CD4-positive, alpha-beta T cell treated with Interleukin-6 for 4 hours (primary cell): ENCODE results near the gene NDUFAF2.
A peak's percentile ranks its signal among the peaks of the same experiment; 100 is the strongest.
"Not testable (repeated sequence)": the region's sequence is repeated elsewhere in the genome, so short reads cannot be mapped to it uniquely, and the experiment has no call there.

Source experiments
- DNase-seq: peaks from one replicate; pipeline ENCODE4 v3.0.0-alpha.2; 2020; ENCODE audit warnings: mixed read lengths

Gene NDUFAF2, protein sequence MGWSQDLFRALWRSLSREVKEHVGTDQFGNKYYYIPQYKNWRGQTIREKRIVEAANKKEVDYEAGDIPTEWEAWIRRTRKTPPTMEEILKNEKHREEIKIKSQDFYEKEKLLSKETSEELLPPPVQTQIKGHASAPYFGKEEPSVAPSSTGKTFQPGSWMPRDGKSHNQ

GRCh38 chr5:60944904-60945812, at the start of gene NDUFAF2, which contains the start of gene ERCC8:
Gene NDUFAF2, plus strand, starts transcription at chr5:60945205. Its CDS starts 51 bp downstream, at chr5:60945256.
Gene ERCC8, minus strand, starts transcription at chr5:60945070. Its CDS starts 62 bp downstream, at chr5:60945008.
- peak; percentile 86 for DNase-seq

DNA sequence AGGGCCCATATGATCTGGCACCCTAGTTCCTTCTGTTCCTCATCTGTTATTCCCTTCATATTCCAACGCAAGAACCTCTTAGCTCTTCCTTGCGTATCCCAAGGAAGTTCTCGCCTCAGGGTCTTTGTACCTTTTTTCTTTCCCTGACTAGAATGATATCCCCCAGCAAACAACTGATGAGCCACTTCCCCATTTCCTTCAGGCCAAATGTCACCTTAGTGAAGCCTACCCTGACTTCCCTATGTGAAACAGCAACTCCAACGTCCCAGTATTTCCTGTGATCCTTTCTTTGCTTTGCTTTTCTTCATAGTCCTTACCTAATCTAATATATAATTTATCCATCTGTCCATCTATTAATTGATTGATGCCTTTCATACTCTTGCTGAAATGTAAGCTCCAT, 48.0 kb upstream of the NDUFAF2 start:
- no peak for DNase-seq

- no peak for DNase-seq
These were observed 41.6 kb upstream of the NDUFAF2 start for GRCh38 chr5:60903356-60903755.

DNA sequence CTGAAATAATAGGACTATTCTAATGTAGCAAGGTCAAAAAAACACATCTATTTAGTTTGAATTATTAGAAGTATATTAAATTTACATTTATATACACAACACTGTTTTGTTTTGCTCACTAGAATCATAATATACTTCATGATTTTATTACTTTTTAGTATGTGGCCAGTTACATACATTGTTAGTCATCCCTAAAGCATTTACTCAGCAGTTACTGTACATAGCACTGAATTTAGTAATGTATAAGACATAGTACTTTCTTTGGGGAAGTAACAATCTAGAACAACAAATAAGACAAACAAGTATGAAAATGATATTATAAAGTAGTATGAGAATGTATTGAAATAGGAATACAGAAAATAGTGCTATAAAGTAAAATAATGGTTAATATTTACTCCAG, 28.4 kb upstream of the NDUFAF2 start:
- DNase-seq, result no peak

GRCh38 chr5:60918466-60918865, 26.5 kb upstream of the NDUFAF2 start:
- no peak for DNase-seq

DNA sequence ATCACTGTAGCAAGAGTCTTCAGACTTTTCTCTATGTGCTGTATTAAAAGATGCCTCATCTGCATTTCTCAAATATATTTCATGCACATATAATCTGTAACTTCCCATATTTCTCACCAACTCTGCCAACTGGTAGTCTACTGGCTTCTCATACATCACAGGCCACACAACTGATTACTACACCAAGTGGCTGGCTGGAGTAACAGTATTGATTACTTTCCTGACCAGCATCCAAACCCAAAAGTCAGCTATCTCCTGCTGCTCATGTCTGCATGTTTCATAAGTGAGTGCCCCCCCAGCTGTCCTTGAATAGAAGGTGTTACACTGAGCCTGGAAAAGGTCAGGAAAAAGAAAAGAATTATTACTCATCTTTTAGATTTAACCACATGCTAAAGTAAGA, 17.6 kb upstream of the NDUFAF2 start:
- DNase-seq, result no peak

GRCh38 chr5:60929024-60929423, 16.0 kb upstream of the NDUFAF2 start:
- DNase-seq, result no peak

DNA sequence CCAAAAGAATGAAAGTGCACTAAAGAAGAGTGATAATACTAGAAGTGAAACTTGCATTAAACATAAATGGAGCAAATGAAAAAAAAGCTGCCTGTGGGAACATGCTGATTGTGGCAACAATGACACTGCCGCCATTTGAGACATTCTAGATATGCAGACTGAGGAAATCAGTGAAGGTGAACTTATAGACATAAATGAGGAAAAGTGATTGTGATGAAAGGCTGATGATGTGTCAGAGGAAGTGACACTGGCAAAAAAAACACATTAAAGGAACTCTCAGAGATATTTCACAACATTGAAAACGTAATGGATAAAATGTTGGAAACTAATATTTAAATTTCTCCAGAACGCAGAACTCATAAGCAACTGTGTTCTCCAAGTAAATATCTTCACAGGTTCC, 1.4 kb upstream of the NDUFAF2 start:
- DNase-seq, result no peak

DNA sequence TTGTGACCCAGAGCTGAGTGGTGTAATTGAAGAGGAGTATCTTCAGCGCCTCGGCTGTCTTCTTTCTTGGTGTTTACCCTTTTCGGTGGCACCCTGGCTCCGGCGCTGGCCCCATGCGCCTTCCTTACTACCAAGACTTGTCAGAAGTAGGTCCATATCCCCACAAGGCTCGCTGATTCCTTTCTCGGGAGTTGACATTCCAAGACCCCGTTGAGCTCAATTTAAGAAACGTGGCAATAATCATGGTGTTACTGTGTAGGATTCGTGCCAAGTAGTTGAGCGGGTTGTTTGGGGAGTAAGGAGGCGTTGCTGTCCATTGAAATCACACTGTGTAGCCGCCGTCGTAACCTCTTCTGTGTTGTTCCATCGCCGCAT, 795 bp downstream of the NDUFAF2 start:
- DNase-seq, result peak; percentile 37

GRCh38 chr5:60948738-60949137, 3.7 kb downstream of the NDUFAF2 start:
- DNase-seq, result no peak

- DNase-seq, result no peak
These were observed 10.2 kb downstream of the NDUFAF2 start for GRCh38 chr5:60955239-60955638.

GRCh38 chr5:60958088-60958487, 13.1 kb downstream of the NDUFAF2 start:
- no peak for DNase-seq

- DNase-seq, result no peak
These were observed 13.7 kb downstream of the NDUFAF2 start for GRCh38 chr5:60958712-60959111.

DNA sequence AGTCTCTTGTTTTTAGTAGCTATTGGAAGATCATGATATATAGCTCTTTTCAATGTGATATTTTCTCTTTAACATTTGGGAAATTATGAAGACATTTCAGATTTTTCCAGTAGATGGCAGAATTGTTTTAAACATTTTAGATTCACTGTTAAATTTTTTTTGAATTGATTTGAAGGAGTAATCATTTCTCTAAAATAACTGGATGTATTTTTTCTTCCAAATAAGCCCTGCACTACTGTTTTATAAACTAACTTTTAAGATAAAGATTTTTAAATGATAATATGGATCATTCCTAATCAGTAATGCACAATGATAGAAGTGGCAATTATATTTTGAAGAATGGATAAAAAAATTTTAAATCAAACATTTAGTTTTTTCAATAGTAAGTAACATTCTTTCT, 14.2 kb downstream of the NDUFAF2 start:
- no peak for DNase-seq

- DNase-seq, result no peak
These were observed 15.6 kb downstream of the NDUFAF2 start for GRCh38 chr5:60960591-60960990.

DNA sequence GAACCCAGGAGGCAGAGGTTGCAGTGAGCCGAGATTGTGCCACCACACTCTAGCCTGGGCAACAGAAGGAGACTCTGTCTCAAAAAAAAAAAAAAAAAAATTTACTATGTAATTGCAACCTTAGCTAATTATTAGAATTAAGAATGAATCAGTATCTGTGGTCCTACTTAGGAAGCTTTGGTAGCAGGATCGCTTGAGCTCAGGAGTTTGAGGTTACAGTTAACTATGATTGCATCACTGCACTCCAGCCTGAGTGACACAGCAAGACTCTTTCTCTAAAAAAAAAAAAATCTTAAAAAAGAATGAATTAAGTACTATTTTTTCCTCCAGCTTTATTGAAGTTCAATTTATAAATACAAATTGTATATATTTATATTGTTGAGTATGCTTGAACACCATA, 16.7 kb downstream of the NDUFAF2 start:
- DNase-seq, result no peak

DNA sequence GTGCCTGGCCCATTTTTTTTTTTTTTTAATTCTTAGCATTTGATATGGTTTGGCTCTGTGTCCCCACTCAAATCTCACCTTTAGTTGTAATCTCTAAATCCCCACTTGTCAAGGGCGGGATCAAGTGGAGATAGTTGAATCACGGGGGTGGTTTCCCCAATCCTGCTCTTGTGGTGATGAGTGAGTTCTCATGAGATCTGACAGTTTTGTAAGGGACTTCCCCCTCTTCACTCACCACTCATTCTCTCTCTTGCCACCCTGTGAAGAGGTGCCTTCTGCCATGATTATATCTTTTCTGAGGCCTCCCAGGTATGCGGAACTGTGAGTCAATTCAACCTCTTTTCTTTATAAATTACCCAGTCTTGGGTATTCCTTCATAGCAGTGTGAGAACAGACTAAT, 27.2 kb downstream of the NDUFAF2 start:
- no peak for DNase-seq

DNA sequence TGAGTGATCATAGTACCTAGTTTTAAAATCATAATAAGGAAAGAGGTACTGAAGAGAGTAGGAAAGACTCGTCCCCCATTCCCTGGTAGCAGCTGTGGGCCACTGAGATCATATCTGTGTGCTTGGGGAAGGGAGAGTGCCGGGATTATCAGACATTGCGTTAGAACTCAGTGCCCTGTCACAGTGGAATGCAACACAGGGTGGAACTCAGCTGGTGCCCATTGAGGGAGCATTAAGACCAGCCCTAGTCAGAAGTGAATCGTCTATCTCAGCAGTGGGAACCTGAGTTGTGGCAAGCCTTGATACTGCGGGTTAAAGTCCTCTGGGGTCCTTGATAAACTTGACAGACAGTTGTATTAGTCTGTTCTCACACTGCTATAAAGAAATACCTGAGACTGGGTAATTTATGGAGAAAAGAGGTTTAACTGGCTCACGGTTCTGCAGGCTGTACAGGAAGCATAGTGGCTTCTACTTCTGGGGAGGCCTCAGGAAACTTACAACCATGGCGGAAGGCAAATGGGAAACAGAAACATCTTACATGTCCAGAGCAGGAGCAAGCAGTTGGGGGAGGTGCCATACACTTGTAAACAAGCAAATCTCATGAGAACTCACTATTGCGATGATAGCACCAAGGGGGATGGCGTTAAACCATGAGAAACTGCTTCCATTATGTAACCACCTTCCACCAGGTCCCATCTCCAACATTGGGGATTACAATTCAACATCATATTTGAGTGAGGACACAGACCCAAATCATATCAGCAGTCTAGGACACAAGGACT, 33.1 kb downstream of the NDUFAF2 start:
- DNase-seq, result no peak

GRCh38 chr5:60978968-60979367, 34.0 kb downstream of the NDUFAF2 start:
- DNase-seq, result no peak

- no peak for DNase-seq
These were observed 35.5 kb downstream of the NDUFAF2 start for GRCh38 chr5:60980511-60980910.

DNA sequence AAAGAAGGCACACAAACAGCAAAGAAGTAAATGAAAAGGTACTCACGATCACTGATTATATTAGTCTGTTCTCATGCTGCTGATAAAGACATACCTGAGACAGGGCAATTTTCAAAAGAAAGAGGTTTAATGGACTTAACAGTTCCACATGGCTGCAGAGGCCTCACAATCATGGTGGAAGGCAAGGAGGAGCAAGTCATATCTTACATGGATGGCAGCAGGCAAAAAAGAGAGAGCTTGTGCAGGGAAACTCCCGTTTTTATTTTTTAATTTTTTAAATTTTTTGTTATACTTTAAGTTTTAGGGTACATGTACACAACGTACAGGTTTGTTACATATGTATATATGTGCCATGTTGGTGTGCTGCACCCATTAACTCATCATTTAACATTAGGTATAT, 37.1 kb downstream of the NDUFAF2 start:
- DNase-seq, result not testable (repeated sequence)

DNA sequence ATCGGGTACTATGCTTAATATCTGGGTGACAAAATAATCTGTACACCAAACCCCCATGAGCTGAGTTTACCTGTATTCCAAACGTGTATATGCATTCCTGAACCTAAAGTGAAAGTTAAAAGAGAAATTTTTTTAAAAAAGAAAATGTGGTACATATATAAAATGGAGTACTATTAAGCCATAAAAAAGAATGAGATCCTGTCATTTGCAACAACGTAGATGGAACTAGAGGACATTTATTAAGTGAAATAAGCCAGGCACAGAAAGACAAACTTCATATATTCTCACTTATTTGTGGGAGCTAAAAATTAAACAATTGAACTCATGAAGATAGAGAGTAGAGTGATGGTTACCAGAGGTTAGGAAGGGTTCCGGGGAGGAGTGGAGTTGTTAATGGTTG, 44.8 kb downstream of the NDUFAF2 start:
- no peak for DNase-seq

DNA sequence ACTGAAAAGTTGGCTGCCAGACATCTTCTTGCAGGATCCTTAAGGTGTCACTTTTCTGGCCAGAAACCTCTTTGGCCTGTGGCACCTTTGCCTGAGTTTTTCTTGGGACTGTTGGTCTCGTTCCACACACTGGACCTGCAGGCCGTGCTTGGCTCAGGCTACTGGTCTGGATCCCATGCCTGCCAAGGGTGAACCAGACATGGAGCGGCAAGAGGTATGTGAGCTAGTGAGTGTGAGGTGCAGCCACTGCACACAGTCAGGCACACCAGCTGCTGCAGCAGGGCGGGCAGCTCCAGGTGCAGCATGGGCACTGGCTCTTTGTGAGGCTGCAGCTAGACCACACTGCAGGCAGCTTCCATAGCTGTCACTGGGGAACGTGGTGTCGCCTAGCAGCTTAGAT, 47.9 kb downstream of the NDUFAF2 start:
- DNase-seq, result no peak

DNA sequence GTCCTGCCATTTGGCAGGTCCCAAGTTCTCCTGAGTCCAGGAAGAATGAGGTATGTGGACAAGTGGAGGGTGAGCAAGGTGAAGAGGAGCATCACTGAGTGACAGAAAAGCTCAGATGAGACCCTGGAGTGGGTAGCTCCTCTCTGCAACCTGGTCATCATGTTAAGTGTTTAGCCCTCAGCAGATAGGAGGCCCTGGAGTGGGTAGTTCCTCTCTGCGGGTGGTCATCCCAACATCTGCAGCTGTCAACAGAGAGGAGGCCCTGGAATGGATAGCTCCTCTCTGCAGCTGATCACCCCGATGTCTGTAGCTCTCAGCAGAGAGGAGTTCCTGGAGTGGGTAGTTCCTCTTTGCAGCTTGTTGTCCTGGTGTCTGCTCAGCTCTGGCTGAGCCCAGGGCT, 48.4 kb downstream of the NDUFAF2 start:
- DNase-seq, result no peak
